H1 (cell line): ENCODE measurements around the gene ADAM12. TPM values are rescaled to one million over a fixed set of nuclear protein-coding genes. Genes with fewer than 3 reads are reported as not detected.

Experiments used
- CTCF ChIA-PET: fragments of 300-600 bp; sonication (Branson Sonifier 250); formaldehyde crosslinking; loops from one replicate; lab custom pipeline; 2021; ENCODE audit not compliant: partially characterized antibody; lab: Charles Lee
- POLR2A ChIA-PET: fragments of 300-600 bp; sonication (Branson Sonifier 250); formaldehyde crosslinking; loops from one replicate; lab custom pipeline; 2021; ENCODE audit warnings: inconsistent platforms; ENCODE audit not compliant: partially characterized antibody; lab: Charles Lee
- DNase-seq, 2 experiments: peaks; one replicate each; pipeline versions ENCODE4 v3.0.0 to v3.0.0-alpha.2; 2010 to 2022; ENCODE audit warnings: low spot score in 2 of 2, low read depth in 1 of 2, mixed read lengths in 1 of 2
- FAIRE-seq: peaks from 2 replicates; lab custom pipeline; 2011; peaks lifted over from hg19 to GRCh38; lab: Jason Lieb, UNC
- H2AFZ ChIP-seq: 2 replicates; pipeline ENCODE4 v1.8.1; 2012; ENCODE audit warnings: low read length, inconsistent platforms
- H2AK5ac ChIP-seq: 2 replicates; pipeline ENCODE4 v1.6.1; 2013; ENCODE audit warnings: low read depth, low read length
- H2BK120ac ChIP-seq: replicated peaks from 2 replicates; pipeline ENCODE3; 2013; ENCODE audit warnings: low read depth, low read length, inconsistent platforms
- H2BK12ac ChIP-seq: 2 replicates; pipeline ENCODE4 v1.6.1; 2013; ENCODE audit warnings: low read depth, low read length
- H2BK15ac ChIP-seq: 2 replicates; pipeline ENCODE4 v1.6.1; 2013; ENCODE audit warnings: low read length
- H2BK20ac ChIP-seq: 2 replicates; pipeline ENCODE4 v1.6.1; 2013; ENCODE audit warnings: low read length
- H2BK5ac ChIP-seq: 2 replicates; pipeline ENCODE4 v1.6.1; 2013; ENCODE audit warnings: low read depth, low read length
- H3K14ac ChIP-seq: 2 replicates; pipeline ENCODE4 v1.6.1; 2013; ENCODE audit warnings: inconsistent platforms; ENCODE audit not compliant: insufficient read length
- H3K18ac ChIP-seq: 2 replicates; pipeline ENCODE4 v1.6.1; 2013; ENCODE audit warnings: low read length; ENCODE audit errors: extremely low read depth
- H3K23ac ChIP-seq: 2 replicates; pipeline ENCODE4 v1.6.1; 2013; ENCODE audit warnings: inconsistent platforms; ENCODE audit not compliant: insufficient read length
- H3K23me2 ChIP-seq: 2 replicates; pipeline ENCODE4 v1.6.1; 2013; ENCODE audit warnings: low read depth, low read length
- H3K27ac ChIP-seq: 2 replicates; pipeline ENCODE4 v1.6.1; 2011; ENCODE audit warnings: low read depth, low read length, inconsistent platforms
- H3K27me3 ChIP-seq, 4 experiments: replicated peaks in 1 of 4; 1 replicate in 1 of 4; 2 replicates in 3 of 4; pipeline versions ENCODE4 v1.6.1 to v1.8.1; 2011 to 2013; ENCODE audit warnings: low read length in 3 of 4, mild to moderate bottlenecking in 3 of 4, inconsistent platforms in 2 of 4, mixed read lengths in 2 of 4, moderate library complexity in 1 of 4; ENCODE audit not compliant: control insufficient read depth in 3 of 4, insufficient read depth in 3 of 4; ENCODE audit errors: extremely low read depth in 1 of 4
- H3K36me3 ChIP-seq, 4 experiments: 2 replicates each; pipeline versions ENCODE4 v1.6.1 to v1.8.1; 2011 to 2013; ENCODE audit warnings: mild to moderate bottlenecking in 4 of 4, low read length in 3 of 4, moderate library complexity in 2 of 4, control low read depth in 1 of 4, inconsistent platforms in 1 of 4; ENCODE audit not compliant: insufficient read depth in 4 of 4, control insufficient read depth in 2 of 4
- H3K4ac ChIP-seq: replicated peaks from 2 replicates; pipeline ENCODE3; 2013; ENCODE audit warnings: low read length, low read depth, mixed read lengths, inconsistent platforms; ENCODE audit not compliant: insufficient read length
- H3K4me1 ChIP-seq, 4 experiments: replicated peaks in 1 of 4; 1 replicate in 1 of 4; 2 replicates in 3 of 4; pipeline versions ENCODE4 v1.6.1 to v1.8.1; 2011 to 2013; ENCODE audit warnings: low read length in 3 of 4, inconsistent platforms in 2 of 4, mixed read lengths in 1 of 4; ENCODE audit not compliant: insufficient read depth in 4 of 4, control insufficient read depth in 3 of 4
- H3K4me2 ChIP-seq, 2 experiments: 2 replicates each; pipeline versions ENCODE4 v1.6.1 to v1.8.1; 2011 to 2013; ENCODE audit warnings: low read depth in 2 of 2, low read length in 2 of 2, control low read depth in 1 of 2, inconsistent platforms in 1 of 2, mild to moderate bottlenecking in 1 of 2; ENCODE audit not compliant: insufficient read depth in 1 of 2
- H3K4me3 ChIP-seq, 4 experiments: fragments of 200-600, 300-600 bp in 1 of 4; sonication (generic), shearing (Covaris generic), sonication (Bioruptor Twin) in 1 of 4; 2 replicates each; pipeline versions ENCODE4 v1.5.1 to v1.8.1; 2011 to 2016; ENCODE audit warnings: low read length in 4 of 4, low read depth in 3 of 4, control low read depth in 2 of 4, inconsistent platforms in 2 of 4, mild to moderate bottlenecking in 2 of 4, mixed read lengths in 1 of 4, moderate library complexity in 1 of 4; ENCODE audit not compliant: insufficient read depth in 2 of 4; ENCODE audit errors: extremely low read depth in 1 of 4
- H3K56ac ChIP-seq: replicated peaks from 2 replicates; pipeline ENCODE3; 2013; ENCODE audit warnings: low read depth, mild to moderate bottlenecking, mixed read lengths, low read length, inconsistent platforms; ENCODE audit not compliant: insufficient read length
- H3K79me1 ChIP-seq: 2 replicates; pipeline ENCODE4 v1.6.1; 2013; ENCODE audit warnings: low read depth, low read length, control low read depth
- H3K79me2 ChIP-seq, 2 experiments: 2 replicates each; pipeline versions ENCODE4 v1.6.1 to v1.8.1; 2012 to 2013; ENCODE audit warnings: low read length in 2 of 2, mild to moderate bottlenecking in 2 of 2, inconsistent platforms in 1 of 2; ENCODE audit not compliant: insufficient read depth in 2 of 2, control insufficient read depth in 1 of 2
- H3K9ac ChIP-seq, 4 experiments: replicated peaks in 1 of 4; 1 replicate in 1 of 4; 2 replicates in 3 of 4; pipeline versions ENCODE4 v1.6.1 to v1.8.1; 2011 to 2013; ENCODE audit warnings: low read depth in 3 of 4, low read length in 3 of 4, control low read depth in 2 of 4, mild to moderate bottlenecking in 2 of 4, moderate library complexity in 2 of 4, inconsistent platforms in 1 of 4; ENCODE audit errors: extremely low read depth in 1 of 4
- H3K9me3 ChIP-seq, 2 experiments: 2 replicates each; pipeline versions ENCODE4 v1.6.1 to v1.8.1; 2012 to 2013; ENCODE audit warnings: mild to moderate bottlenecking in 2 of 2, moderate library complexity in 2 of 2, control low read depth in 1 of 2, inconsistent platforms in 1 of 2, low read depth in 1 of 2, low read length in 1 of 2, mixed read lengths in 1 of 2; ENCODE audit not compliant: insufficient read depth in 2 of 2
- H4K20me1 ChIP-seq, 2 experiments: replicated peaks in 1 of 2; 2 replicates each; pipeline versions ENCODE3 to v1.8.1; 2011 to 2013; ENCODE audit warnings: inconsistent platforms in 2 of 2, low read length in 2 of 2, mild to moderate bottlenecking in 1 of 2; ENCODE audit not compliant: insufficient read depth in 2 of 2, control insufficient read depth in 1 of 2
- H4K5ac ChIP-seq: 2 replicates; pipeline ENCODE4 v1.6.1; 2013; ENCODE audit warnings: low read length, low read depth, mixed read lengths, inconsistent platforms; ENCODE audit not compliant: insufficient read length
- H4K8ac ChIP-seq: 2 replicates; pipeline ENCODE4 v1.8.0; 2013; ENCODE audit warnings: mild to moderate bottlenecking, moderate library complexity, low read length, inconsistent platforms; ENCODE audit not compliant: insufficient read depth; ENCODE audit errors: extremely low read depth
- H4K91ac ChIP-seq: replicated peaks from 2 replicates; pipeline ENCODE3; 2013; ENCODE audit warnings: low read length, mixed read lengths, inconsistent platforms; ENCODE audit not compliant: insufficient read length
- CBX8 ChIP-seq: fragments of 300-800, 300-1000 bp; sonication (generic); IDR thresholded peaks from 2 replicates; pipeline ENCODE4 v1.7.1; 2016; ENCODE audit warnings: low read depth, low read length, borderline replicate concordance
- WGBS, 2 experiments: shearing (Covaris generic) in 1 of 2; methylation state at CpG; one replicate each; pipeline versions ENCODE4 v1.1.6 to v1.1.7; 2013 to 2015; ENCODE audit warnings: low lambda C conversion rate in 2 of 2, mixed read lengths in 2 of 2, inconsistent platforms in 1 of 2, low coverage in 1 of 2, missing lambda C conversion rate in 1 of 2; ENCODE audit not compliant: insufficient replicate concordance in 2 of 2, insufficient coverage in 1 of 2, insufficient read length in 1 of 2; ENCODE audit errors: extremely low coverage in 1 of 2, missing lambda C conversion rate in 1 of 2; 5-methylcytosine and 5-hydroxymethylcytosine counted together
- polyA plus RNA-seq, 7 experiments: library from polyadenylated mRNA; depleted of rRNA in 3 of 7; stranded (reverse) in 5 of 7; unstranded in 2 of 7; fragments of >200 nt in 5 of 7; fragments of 200-250 nt in 2 of 7; gene quantifications; 1 replicate in 5 of 7; 2 replicates in 1 of 7; 4 replicates in 1 of 7; pipeline versions ENCODE4 v1.2.1 to v1.2.3, GENCODE V29; 2011 to 2013; ENCODE audit warnings: missing spikeins in 2 of 7, mixed read lengths in 2 of 7
- total RNA-seq: library from RNA; stranded (reverse); fragmentation: NEBNext Ultra II Directional; extraction: Animal tissue kit (Norgen Biotek cat#: 25700); gene quantifications from 2 replicates; pipeline ENCODE4 v1.2.1, GENCODE V29; 2021

The ADAM12 gene
- total and polyA plus RNA-seq, 2 of the 8 experiments (the other 6 are each of a cell fraction or from before 2014, with no cell fraction given): 0.07 to 0.17 TPM

GRCh38 chr10:125992254-125992653 is 396.0 kb downstream of the ADAM12 start:
- no peak overlapping the region for H2BK20ac ChIP-seq
- no peak overlapping the region for H3K4me2 ChIP-seq
- no peak overlapping the region for H4K91ac ChIP-seq
- no peak overlapping the region for H3K27ac ChIP-seq
- no peak for FAIRE-seq
- no peak overlapping the region for H2BK120ac ChIP-seq
- H4K8ac ChIP-seq: no peak overlapping the region
- peak overlapping the region; percentile 73; the same call in 1 of the 2 replicates for H2AFZ ChIP-seq
- TF ChIP-seq CBX8: no peak
- H3K23me2 ChIP-seq: no peaks in the 10 kb centered on the region
- H4K5ac ChIP-seq: no peak overlapping the region
- no peaks in the 10 kb centered on the region for H4K20me1 ChIP-seq
- no peak overlapping the region for H3K9ac ChIP-seq
- H2AK5ac ChIP-seq: no peak overlapping the region
- WGBS, 2 experiments: 92% methylated on average over 7 of the region's 7 CpGs; no CpG with 5 or more reads in 1 of the 2 experiments
- no peak overlapping the region for H2BK5ac ChIP-seq
- no peak overlapping the region for H3K4me3 ChIP-seq
- no peak overlapping the region for H2BK15ac ChIP-seq
- H3K18ac ChIP-seq: no peak overlapping the region
- CTCF ChIA-PET: interaction anchor here (0.7 to 2.8 kb wide), 3 partner anchors 12 to 125 kb away, joined by 3 to 9 read pairs (median 4); no protein-coding TSS in a partner anchor
- H3K56ac ChIP-seq: no peak overlapping the region
- no peaks in the 10 kb centered on the region for H3K4me1 ChIP-seq
- DNase-seq: no peak
- POLR2A ChIA-PET: no interaction called here
- no peak overlapping the region for H2BK12ac ChIP-seq
- no peaks in the 10 kb centered on the region for H3K36me3 ChIP-seq
- H3K14ac ChIP-seq: no peak overlapping the region
- H3K79me2 ChIP-seq: no peaks in the 10 kb centered on the region
- no peak overlapping the region for H3K4ac ChIP-seq
- no peaks in the 10 kb centered on the region for H3K9me3 ChIP-seq
- no peak overlapping the region for H3K23ac ChIP-seq
- H3K79me1 ChIP-seq: no peaks in the 10 kb centered on the region
- H3K27me3 ChIP-seq: no peaks in the 10 kb centered on the region
